ENCODE measurements around the gene LHB. TPM values are rescaled to one million over a fixed set of nuclear protein-coding genes. Genes with fewer than 3 reads are reported as not detected.
A peak's percentile ranks its signal among the peaks of the same experiment; 100 is the strongest.
"Not testable (repeated sequence)": the region's sequence is repeated elsewhere in the genome, so short reads cannot be mapped to it uniquely, and the experiment has no call there.

Gene LHB
- total RNA-seq, 1 donor from 2014 or later, result 0.48 TPM

- H3K79me2 ChIP-seq (ENCODE audit: insufficient read depth, low read length), result peaks cover 52% of the 10 kb centered on the region
- H3K27ac ChIP-seq (ENCODE audit: low read depth, low read length), result peak overlapping the region; percentile 23
- H3K9me3 ChIP-seq (ENCODE audit: insufficient read depth, low read depth, low read length), result no peaks in the 10 kb centered on the region
- H3K27ac Mint-ChIP-seq (ENCODE audit: unreplicated experiment), result peak overlapping the region; percentile 69
- DNase-seq (ENCODE audit: low read depth) (peak; percentile 35), FAIRE-seq (no peak)
- peak overlapping the region; percentile 81 for H3K9ac ChIP-seq (ENCODE audit: low read length)
- peaks cover 19% of the 10 kb centered on the region for H3K4me1 ChIP-seq (ENCODE audit: insufficient read depth, low read length)
- peak overlapping the region; percentile 93 for H3K4me3 Mint-ChIP-seq (ENCODE audit: unreplicated experiment)
- H3K27me3 Mint-ChIP-seq (ENCODE audit: low read depth, unreplicated experiment), result peaks cover 10% of the 10 kb centered on the region
- peak overlapping the region; percentile 81 for H3K4me3 ChIP-seq (ENCODE audit: insufficient read depth, low read depth, low read length)
- H3K36me3 ChIP-seq (ENCODE audit: insufficient read depth, low read length), result no peaks in the 10 kb centered on the region
- peaks cover 11% of the 10 kb centered on the region for H3K4me1 Mint-ChIP-seq (ENCODE audit: low read depth, unreplicated experiment)
- H3K9me3 Mint-ChIP-seq (ENCODE audit: unreplicated experiment), result no peaks in the 10 kb centered on the region
- H3K4me2 ChIP-seq (ENCODE audit: low read length), result peak overlapping the region; percentile 90
- peaks cover 29% of the 10 kb centered on the region for H4K20me1 ChIP-seq (ENCODE audit: insufficient read depth, low read length)
- peak overlapping the region; percentile 78 for H2AFZ ChIP-seq (ENCODE audit: low read depth, low read length)
- H3K27me3 ChIP-seq (ENCODE audit: insufficient read depth, low read length), result no peaks in the 10 kb centered on the region
- TF ChIP-seq CTCF (IDR thresholded peaks at IDR 0.05; ENCODE audit: insufficient read depth, low read depth, low read length) (no peak), EZH2 (IDR thresholded peaks at IDR 0.05; ENCODE audit: insufficient read depth, low read length) (no peak)
- peaks cover 7% of the 10 kb centered on the region for H3K36me3 Mint-ChIP-seq (ENCODE audit: low read depth, unreplicated experiment)
These were observed 39.4 kb upstream of the LHB start for GRCh38 chr19:49056101-49056901.

GRCh38 chr19:49050376-49051033 lies 33.6 kb upstream of the LHB start:
- not testable (repeated sequence) for H3K9me3 ChIP-seq (ENCODE audit: insufficient read depth, low read depth, low read length); H3K27me3 ChIP-seq (ENCODE audit: insufficient read depth, low read length); H4K20me1 ChIP-seq (ENCODE audit: insufficient read depth, low read length); H3K79me2 ChIP-seq (ENCODE audit: insufficient read depth, low read length); H3K36me3 ChIP-seq (ENCODE audit: insufficient read depth, low read length); H3K27me3 Mint-ChIP-seq (ENCODE audit: low read depth, unreplicated experiment); H3K36me3 Mint-ChIP-seq (ENCODE audit: low read depth, unreplicated experiment); H3K4me1 ChIP-seq (ENCODE audit: insufficient read depth, low read length); FAIRE-seq; H3K9me3 Mint-ChIP-seq (ENCODE audit: unreplicated experiment); H3K4me3 ChIP-seq (ENCODE audit: insufficient read depth, low read depth, low read length)
- Mint-ChIP-seq H3K4me3 (ENCODE audit: unreplicated experiment) (peak overlapping the region; percentile 50), H3K27ac (ENCODE audit: unreplicated experiment) (peak overlapping the region; percentile 91), H3K4me1 (ENCODE audit: low read depth, unreplicated experiment) (peaks cover 11% of the 10 kb centered on the region)
- Histone ChIP-seq H3K9ac (ENCODE audit: low read length) (peak overlapping the region; percentile 63), H2AFZ (ENCODE audit: low read depth, low read length) (peak overlapping the region; percentile 50), H3K4me2 (ENCODE audit: low read length) (peak overlapping the region; percentile 62), H3K27ac (ENCODE audit: low read depth, low read length) (peak overlapping the region; percentile 75)
- peak; percentile 78 for DNase-seq (ENCODE audit: low read depth)

- not testable (repeated sequence) for H4K20me1 ChIP-seq (ENCODE audit: insufficient read depth, low read length); H2AFZ ChIP-seq (ENCODE audit: low read depth, low read length); H3K27ac ChIP-seq (ENCODE audit: low read depth, low read length); H3K79me2 ChIP-seq (ENCODE audit: insufficient read depth, low read length); H3K36me3 Mint-ChIP-seq (ENCODE audit: low read depth, unreplicated experiment); H3K9ac ChIP-seq (ENCODE audit: low read length); DNase-seq (ENCODE audit: low read depth); H3K27me3 ChIP-seq (ENCODE audit: insufficient read depth, low read length); H3K27me3 Mint-ChIP-seq (ENCODE audit: low read depth, unreplicated experiment); FAIRE-seq; H3K9me3 Mint-ChIP-seq (ENCODE audit: unreplicated experiment); H3K4me3 ChIP-seq (ENCODE audit: insufficient read depth, low read depth, low read length); H3K9me3 ChIP-seq (ENCODE audit: insufficient read depth, low read depth, low read length); H3K36me3 ChIP-seq (ENCODE audit: insufficient read depth, low read length); H3K4me3 Mint-ChIP-seq (ENCODE audit: unreplicated experiment); H3K4me1 ChIP-seq (ENCODE audit: insufficient read depth, low read length)
- H3K27ac Mint-ChIP-seq (ENCODE audit: unreplicated experiment), result peak overlapping the region; percentile 91
- H3K4me1 Mint-ChIP-seq (ENCODE audit: low read depth, unreplicated experiment), result peaks cover 11% of the 10 kb centered on the region
- peak overlapping the region; percentile 62 for H3K4me2 ChIP-seq (ENCODE audit: low read length)
These were observed 32.9 kb upstream of the LHB start for GRCh38 chr19:49049834-49050233.

GRCh38 chr19:49049011-49049410 lies 32.1 kb upstream of the LHB start, which contains the start of gene CGB8:
Gene CGB8, minus strand, starts transcription at chr19:49049111. Its CDS starts 372 bp downstream, at chr19:49048739.
- H3K4me3 ChIP-seq (ENCODE audit: insufficient read depth, low read depth, low read length); H3K79me2 ChIP-seq (ENCODE audit: insufficient read depth, low read length); H3K36me3 ChIP-seq (ENCODE audit: insufficient read depth, low read length); H4K20me1 ChIP-seq (ENCODE audit: insufficient read depth, low read length); H3K27ac ChIP-seq (ENCODE audit: low read depth, low read length); H3K27me3 Mint-ChIP-seq (ENCODE audit: low read depth, unreplicated experiment); H3K4me1 ChIP-seq (ENCODE audit: insufficient read depth, low read length); H3K9ac ChIP-seq (ENCODE audit: low read length); H3K9me3 ChIP-seq (ENCODE audit: insufficient read depth, low read depth, low read length); H3K27me3 ChIP-seq (ENCODE audit: insufficient read depth, low read length); FAIRE-seq; H3K9me3 Mint-ChIP-seq (ENCODE audit: unreplicated experiment); H3K4me3 Mint-ChIP-seq (ENCODE audit: unreplicated experiment); DNase-seq (ENCODE audit: low read depth); H3K36me3 Mint-ChIP-seq (ENCODE audit: low read depth, unreplicated experiment); H2AFZ ChIP-seq (ENCODE audit: low read depth, low read length): not testable (repeated sequence)
- peak within 1 kb of the TSS; percentile 62 for H3K4me2 ChIP-seq (ENCODE audit: low read length)
- H3K4me1 Mint-ChIP-seq (ENCODE audit: low read depth, unreplicated experiment), result peaks cover 11% of the 10 kb centered on the region
- peak within 1 kb of the TSS; percentile 84 for H3K27ac Mint-ChIP-seq (ENCODE audit: unreplicated experiment)

GRCh38 chr19:49043548-49043947 lies 26.7 kb upstream of the LHB start, which contains the start of gene CGB5:
Gene CGB5, plus strand, starts transcription at chr19:49043848. Its CDS starts 362 bp downstream, at chr19:49044210.
- H3K9me3 Mint-ChIP-seq (ENCODE audit: unreplicated experiment); H2AFZ ChIP-seq (ENCODE audit: low read depth, low read length); H3K4me3 ChIP-seq (ENCODE audit: insufficient read depth, low read depth, low read length); H3K9me3 ChIP-seq (ENCODE audit: insufficient read depth, low read depth, low read length); FAIRE-seq; H3K9ac ChIP-seq (ENCODE audit: low read length); H3K27me3 ChIP-seq (ENCODE audit: insufficient read depth, low read length); H3K36me3 ChIP-seq (ENCODE audit: insufficient read depth, low read length); H3K36me3 Mint-ChIP-seq (ENCODE audit: low read depth, unreplicated experiment); H3K27me3 Mint-ChIP-seq (ENCODE audit: low read depth, unreplicated experiment); H3K27ac ChIP-seq (ENCODE audit: low read depth, low read length); H3K4me2 ChIP-seq (ENCODE audit: low read length); H4K20me1 ChIP-seq (ENCODE audit: insufficient read depth, low read length); H3K27ac Mint-ChIP-seq (ENCODE audit: unreplicated experiment); H3K4me3 Mint-ChIP-seq (ENCODE audit: unreplicated experiment); DNase-seq (ENCODE audit: low read depth); H3K79me2 ChIP-seq (ENCODE audit: insufficient read depth, low read length): not testable (repeated sequence)
- H3K4me1 Mint-ChIP-seq (ENCODE audit: low read depth, unreplicated experiment), result peaks cover 14% of the 10 kb centered on the region
- H3K4me1 ChIP-seq (ENCODE audit: insufficient read depth, low read length), result peaks cover 14% of the 10 kb centered on the region

All from astrocyte (in vitro differentiated cells and primary cell).